ENCODE measurements around the gene NPC1.
"Not testable (repeated sequence)": the region's sequence is repeated elsewhere in the genome, so short reads cannot be mapped to it uniquely, and the experiment has no call there.

The NPC1 gene

DNA sequence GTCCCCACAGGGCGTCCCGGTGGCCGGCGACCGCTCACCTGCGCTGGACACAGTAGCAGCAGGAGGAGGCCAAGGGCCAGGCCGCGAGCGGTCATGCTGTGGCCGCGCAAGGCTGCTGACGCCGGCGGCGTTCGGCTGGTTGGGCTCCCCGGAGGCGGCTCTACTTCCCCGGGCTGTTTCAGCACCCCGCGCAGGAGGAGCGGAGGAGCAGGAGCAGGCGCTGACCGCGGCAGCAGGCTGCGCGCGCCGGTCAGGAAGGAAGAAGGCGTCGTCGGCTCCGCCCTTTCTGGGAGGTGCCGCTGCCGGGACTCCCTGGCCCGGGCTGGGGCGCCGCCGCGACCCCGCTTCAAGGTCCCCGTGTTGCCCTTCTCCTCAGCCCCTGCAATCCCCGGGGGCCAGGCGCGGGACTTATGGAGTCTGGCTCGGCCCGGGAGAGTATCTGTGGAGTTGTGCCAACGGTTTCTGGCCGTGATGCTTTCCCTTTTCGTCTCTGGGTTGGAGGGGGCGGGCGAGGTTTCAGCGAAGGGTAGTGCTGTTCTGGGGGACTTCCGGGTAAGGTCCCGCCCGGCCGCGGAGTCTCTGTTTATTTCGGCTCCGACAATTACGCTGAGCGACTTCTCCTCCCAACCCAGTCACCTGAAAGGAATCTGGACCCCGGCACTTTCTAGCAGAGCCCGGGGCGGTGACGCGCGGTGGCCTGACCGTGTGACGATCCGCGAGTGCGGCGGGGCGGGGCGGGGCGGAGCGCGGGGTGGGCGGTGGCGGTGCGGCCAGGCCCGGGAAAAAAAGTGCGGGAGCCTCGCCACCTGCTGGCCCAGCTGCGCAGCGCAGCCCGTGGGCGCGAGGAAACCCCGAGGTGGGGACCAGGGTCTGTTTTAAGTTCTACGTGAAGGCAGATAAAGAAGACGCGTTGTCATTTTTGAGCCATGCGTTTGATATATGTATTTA is at the start of gene NPC1:
Gene NPC1, minus strand, starts transcription at position 258 of the 948 bp plus-strand sequence. Its CDS starts 163 bp downstream, at position 95.
- peak; percentile 79 to 82 for DNase-seq

DNA sequence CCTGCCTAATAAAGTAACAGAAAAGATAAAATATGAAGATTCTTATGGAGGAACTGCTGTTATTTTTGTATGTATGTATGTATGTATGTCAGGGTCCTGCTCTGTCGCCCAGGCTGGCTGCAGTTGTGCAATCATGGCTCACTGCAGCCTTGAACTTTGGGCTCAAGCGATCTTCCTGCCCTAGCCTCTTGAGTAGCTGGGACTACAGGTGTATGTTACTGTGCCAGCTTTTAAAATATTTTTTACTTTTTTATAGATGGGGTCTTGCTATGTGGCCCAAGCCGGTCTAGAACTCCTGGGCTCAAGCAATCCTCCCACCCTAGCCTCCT is 49.7 kb upstream of the NPC1 start:
- DNase-seq = no peak

DNA sequence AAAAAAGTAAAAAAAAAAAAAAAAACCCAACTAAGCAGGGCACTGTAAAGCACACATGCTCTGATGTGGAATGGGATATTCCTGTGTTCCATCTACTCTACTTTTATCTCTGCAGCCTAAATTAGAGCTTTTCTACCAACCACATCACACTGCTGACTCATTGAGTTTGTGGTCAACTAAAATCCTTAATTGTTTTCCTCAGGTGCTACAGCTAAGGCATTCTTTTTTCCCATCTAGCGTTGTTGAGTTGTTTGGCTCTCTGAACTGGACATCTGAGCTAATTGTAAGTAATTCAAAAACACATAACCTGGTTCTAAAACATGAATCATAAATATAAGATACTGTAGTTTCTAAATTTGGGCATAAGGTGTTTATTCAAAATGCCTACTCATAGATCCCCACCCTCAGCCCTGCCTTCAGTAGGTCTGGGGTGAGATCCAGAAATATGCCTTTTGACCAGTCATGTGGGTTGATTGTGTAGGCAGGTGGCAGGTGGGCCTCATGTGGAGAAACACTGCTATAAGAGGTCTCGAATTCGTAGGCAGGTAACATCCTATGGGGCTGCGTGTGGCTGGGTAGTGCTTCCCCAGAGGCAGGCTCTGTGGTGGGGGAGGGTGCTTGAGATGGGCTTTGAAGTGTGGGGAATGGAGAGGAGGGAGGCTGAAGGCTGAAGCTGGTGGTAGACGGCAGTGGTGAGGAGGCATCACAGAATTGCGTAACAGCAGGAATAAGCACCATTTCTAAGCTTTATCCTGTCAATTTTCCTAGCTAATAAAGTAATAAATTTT is 49.2 kb upstream of the NPC1 start:
- peak in 1 of 2 experiments; percentile 48 for DNase-seq

DNA sequence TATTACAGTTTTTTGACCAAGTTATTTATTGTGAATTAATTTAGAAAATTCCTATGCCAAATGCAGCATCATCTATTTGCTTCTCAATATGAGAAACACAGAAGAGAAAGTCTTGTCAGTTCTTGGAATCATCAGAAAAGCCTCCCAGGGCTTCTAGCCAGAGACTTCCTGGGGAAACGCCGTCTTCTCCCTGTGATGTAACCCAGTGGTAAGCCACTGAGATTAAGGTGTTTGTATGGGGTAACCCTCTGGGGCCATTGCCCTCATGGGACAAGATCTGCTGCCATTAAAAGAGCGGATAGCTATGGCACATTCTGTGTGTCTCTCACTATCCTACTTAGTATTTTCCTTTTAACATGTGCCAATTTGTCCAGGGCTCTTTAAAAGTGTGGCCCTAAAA is 48.4 kb upstream of the NPC1 start:
- DNase-seq = no peak

DNA sequence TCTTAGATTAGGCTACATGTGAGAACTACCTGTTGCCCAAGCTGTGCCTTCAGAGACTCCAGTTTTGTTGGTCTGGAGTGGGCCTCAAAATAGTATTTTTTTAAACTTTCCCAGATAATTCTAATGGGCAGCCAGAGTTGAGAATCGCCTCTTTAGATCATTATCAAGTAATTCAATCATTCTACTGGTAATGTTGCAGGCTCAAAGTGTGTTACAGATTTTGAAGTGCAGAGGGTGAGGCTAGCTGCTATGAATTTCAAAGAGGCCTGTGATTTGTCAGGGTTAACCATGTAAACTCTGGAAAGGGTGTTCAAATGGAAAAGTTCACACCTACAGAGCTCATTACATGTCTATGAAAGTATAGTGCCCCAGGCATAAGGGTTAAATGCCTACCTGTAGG is 46.3 kb upstream of the NPC1 start:
- DNase-seq = no peak

DNA sequence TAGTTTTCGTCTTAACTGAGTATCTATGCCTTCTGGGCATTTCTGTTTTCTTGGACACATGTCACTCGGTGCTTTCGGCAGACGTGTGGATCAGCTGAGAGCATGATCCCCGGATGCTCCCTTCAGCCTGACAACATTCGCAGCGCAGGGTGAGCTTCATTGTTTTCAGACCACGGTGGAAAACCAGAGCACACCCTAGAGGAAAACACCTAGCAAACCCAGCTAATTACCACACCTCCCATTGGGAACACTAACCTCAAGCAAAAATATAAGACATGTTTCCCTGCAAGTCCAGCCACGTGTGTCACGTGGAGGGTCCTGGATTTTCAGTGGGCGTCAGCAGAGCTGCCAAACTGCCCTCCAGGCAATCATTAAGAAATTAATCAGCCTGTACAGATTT is 45.4 kb upstream of the NPC1 start:
- no peak for DNase-seq

DNA sequence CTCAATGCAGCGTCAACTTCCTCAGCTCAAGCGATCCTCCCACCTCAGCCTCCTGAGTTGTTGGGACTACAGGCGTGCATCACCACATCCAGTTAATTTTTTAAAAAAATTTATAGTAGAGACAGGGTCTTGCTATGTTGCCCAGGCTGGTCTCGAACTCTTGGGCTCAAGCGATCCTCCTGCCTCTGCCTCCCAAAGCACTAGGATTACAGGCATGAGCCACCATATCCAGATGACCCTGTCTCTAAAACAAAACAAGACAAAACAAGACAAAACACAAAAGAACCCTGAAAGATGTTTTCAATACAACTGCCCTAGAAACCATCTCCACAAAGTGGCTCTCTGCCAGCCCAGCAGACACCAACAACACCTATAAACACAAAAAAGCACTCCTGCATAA is 45.0 kb upstream of the NPC1 start:
- no peak for DNase-seq

DNA sequence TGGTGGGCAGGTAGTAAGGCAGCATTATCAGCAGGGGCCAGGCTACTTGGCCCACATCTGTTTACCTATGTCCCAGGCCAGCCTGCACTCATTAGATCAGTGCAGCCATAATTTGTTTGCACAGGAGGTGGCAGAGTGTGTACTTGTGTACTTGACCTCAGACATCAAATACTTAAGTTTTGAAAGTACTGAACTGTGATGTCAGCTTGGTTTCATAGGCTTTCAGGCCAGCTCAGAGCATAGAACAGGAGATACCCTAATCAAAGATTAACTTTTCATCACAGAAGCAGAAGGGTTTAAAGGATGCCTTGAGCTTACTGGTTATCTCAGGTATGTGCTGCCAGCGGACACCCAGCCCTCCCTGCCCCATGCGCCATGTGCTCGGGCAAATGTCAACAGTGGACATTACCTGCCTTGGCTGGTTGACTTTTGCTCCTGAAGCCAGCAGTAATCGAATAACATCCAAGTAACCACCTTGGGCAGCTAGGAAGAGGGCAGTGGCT is 43.2 kb upstream of the NPC1 start:
- DNase-seq = peak; percentile 11 to 21

DNA sequence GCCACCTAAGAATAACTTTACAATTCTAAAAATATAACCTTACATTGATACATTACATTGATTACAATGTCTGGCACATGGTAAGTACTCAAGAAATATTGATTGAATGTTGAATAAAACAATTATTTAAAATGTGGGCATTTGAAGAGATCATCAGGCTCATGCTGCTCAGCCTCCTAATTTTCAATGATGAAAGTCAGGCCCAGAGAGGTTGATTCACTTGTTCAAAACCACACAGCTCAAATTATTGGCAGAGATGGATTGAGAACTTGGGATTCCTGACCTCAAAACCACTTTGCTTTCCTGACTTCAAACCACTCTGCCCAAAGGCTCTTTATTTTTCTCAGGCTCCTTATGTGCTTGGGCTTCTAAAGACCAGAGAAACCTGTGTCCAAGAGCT is 41.7 kb upstream of the NPC1 start:
- no peak for DNase-seq

DNA sequence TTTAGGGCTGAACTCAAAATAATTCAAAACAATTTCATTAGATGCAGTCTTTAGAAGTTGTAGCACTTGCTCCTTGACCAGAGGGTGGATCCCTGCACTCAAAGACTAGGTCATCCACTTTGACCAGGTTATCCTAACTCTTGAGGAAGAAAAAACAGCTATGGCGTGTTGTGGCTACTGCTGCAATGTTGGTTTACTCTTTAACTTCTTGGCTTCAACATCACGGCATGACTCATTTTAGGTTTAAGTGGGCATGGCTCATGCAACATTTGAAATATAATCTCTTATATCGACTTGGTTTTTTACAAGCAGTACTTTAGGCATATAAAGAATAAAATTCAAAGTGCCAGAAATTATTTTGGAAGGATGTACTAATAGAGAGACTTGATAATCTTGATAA is 41.0 kb upstream of the NPC1 start:
- no peak for DNase-seq

DNA sequence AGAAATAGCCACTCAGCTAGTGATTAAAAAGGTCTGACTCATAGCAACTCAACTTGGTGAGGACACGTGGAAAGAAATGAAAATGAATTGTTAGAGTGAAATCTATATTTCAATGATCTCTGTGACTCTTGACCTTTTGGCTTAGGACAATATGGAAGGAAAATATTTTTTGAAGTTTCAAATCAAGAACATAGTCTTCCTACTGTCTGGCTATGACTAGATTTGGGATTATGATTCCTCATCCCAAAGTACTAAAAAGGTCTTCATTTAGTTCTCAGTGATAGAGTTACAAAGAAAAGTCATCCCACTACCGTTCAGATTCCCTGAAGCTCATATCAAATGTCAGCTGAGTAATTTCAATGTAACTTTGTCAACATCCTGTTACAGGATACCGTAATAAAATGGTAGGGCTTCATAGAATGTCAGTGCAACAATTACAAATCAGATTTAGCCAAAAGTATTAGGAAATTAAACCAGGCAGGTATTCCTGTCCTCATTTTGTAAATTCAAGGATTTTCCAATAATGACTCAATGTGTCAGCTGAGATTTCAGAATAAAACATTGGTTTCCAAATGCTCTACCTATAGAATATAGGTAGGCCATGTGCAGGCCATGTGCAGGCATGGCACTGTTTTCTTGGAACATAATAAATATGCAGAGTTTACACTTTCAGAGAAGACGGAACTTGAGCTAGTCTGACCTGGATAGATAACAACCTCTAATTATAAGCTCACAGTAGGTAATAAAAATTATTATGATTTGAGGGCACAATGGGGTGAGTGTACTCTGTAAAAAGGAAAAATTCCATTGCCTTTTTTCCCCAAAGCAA is 40.4 kb upstream of the NPC1 start:
- DNase-seq = no peak

DNA sequence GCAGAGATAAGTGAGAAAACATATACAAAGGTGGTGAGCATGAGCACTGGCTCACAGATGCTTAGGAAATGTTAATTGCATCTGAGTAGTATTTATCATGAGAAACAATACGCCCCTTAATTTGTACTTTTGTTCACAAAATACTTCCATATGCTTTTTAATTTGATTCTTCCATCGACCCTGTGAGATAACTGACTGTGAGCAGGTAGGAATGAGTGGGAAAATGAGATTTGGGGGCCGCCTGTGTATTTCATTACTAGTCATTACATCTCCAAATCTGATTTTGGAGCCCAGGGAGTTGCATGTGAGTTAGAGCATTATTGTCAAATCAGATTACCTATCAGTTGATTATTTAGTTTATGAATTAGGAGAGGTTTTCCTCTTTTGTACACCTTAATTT is 36.7 kb upstream of the NPC1 start:
- DNase-seq = no peak

DNA sequence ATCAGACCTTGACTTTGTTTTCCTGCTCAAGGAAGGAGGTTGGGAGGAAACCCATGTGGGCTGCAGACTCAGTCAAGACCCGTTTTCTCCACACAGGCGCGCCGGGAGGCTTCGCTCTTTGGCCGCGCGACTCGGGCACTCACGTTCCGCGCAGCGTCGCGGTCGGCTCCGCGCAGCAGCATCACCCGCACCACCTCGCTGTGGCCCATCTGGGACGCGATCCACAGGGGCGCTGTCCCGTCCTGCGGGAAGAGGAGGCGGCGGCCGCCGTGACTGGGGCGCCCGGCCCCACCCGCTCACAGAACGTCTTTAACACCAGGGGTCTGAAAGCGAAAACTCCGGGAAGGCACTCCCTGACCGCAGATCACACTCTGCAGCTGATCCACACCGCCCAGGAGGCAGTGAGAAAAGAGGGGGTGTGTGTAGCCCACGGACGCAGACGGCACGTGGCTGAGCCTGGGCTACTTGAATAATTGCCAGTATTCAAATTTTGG is 33.1 kb upstream of the NPC1 start:
- no peak for DNase-seq

DNA sequence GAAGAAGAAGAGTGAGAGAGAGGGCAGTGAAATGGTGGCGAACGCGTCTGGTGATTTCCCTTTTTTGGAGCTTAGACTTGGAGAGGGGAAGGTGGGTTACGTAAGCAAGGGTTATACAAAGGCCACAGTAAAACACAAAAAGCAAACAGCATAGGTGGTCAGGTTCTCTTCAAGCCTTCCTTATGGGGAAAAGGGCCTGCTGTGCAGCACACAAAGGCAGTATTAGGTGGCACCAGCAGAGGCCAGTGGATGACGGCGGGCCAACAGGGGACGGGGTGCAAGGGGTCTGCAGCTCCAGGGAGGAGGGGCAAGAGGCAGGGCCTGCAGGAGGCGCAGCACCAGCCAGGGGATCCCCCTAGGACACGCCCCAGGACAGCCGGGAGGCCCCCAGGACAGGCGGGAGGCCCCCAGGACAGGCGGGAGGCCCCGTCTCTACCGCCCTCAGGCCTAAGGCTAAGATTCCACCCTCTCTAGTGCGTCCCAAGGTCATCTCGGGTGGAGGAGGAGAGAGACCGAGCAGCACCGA is 32.6 kb upstream of the NPC1 start:
- DNase-seq = no peak

DNA sequence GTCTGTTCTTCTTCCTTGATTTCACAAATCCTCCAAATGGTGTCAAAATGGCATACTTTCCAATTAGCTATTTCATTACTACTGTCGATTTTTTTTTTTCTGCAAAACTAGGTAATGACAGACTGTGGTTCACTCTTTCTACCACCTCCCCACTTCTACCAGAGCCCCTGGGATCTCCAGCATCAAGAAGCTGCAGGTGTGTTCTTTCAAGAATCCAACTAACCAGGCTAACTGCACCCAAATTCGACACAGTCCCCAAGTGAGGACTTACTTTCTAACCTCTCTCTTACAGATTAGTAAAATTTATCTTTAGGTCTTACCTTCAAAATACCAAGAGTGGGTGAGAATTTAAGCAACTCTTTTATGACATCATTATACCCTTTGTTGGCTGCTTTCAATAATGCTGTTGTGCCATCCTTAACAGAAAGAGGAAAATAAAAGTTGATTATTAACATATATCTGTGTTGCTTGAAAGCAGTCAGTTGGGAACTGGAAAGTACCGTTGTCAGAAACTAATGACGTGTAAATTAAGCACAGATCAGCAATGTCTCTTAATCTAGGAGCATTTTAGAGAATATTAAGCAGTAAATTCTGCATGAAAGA is 31.2 kb upstream of the NPC1 start:
- DNase-seq = no peak

DNA sequence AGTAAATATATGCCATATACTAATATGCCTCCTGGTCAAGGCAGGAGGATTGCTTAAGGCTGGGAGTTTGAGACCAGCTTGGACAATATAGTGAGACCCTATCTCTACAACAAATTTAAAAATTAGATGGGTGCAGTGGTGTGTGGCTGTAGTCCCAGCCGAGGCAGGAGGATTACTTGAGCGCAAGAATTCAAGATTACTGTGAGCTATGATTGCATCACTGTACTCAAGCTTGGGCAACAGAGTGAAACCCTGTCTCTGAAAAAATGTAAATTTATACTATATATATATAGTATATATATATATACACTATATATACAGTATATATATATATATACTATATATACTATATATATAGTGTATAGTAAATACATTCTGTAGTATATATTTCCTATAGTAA is 30.0 kb upstream of the NPC1 start:
- DNase-seq = no peak

DNA sequence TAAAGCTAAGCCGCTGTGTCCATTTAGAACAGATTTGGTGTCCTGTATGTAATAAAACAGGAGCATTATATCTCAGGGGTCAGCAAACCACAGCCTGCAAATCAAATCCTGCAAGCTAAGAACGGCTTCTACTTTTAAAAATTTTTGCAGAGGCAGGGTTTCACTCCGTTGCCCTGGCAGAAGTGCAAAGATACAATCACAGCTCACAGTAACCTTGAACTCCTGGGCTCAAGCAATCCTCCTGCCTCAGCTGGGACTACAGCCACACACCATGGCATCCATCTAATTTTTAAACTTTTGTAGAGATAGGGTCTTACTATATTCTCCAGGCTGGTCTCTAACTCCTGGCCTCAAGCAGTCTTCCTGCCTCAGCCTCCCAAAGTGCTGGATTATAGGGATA is 28.6 kb upstream of the NPC1 start:
- DNase-seq = no peak

DNA sequence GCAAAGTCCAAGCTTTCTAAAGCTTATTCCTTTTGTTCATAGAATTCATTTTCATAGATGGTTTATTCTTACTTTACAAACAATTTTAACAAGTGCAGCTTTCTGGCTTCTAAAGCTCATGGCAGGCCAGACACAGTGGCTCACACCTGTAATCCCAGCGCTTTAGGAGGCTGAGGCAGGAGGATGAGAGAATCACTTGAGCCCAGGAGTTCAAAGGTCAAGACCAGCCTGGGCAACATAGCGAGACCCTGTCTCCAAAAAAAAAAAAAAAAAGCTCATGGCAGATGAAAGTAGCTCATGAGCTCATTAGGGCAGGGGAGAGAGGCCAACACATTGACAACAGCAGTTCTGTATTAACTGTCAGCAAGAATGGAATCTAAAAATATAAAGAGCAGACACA is 28.1 kb upstream of the NPC1 start:
- DNase-seq = no peak

DNA sequence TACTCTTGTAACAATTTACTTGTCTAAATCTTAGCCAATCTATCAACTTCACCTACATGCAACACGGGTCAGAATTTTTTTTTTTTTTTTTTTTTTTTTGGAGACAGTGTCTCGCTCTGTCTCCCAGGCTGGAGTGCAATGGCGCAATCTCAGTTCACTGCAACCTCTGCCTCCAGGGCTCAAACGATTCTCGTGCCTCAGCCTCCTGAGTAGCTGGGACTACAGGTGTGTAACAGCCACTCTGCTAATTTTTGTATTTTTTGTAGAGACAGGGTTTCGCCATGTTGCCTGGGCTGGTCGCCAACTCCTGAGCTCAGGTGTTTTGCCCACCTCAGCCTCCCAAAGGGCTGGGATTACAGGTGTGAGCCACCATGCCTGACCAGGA is 26.8 kb upstream of the NPC1 start:
- not testable (repeated sequence) for DNase-seq

DNA sequence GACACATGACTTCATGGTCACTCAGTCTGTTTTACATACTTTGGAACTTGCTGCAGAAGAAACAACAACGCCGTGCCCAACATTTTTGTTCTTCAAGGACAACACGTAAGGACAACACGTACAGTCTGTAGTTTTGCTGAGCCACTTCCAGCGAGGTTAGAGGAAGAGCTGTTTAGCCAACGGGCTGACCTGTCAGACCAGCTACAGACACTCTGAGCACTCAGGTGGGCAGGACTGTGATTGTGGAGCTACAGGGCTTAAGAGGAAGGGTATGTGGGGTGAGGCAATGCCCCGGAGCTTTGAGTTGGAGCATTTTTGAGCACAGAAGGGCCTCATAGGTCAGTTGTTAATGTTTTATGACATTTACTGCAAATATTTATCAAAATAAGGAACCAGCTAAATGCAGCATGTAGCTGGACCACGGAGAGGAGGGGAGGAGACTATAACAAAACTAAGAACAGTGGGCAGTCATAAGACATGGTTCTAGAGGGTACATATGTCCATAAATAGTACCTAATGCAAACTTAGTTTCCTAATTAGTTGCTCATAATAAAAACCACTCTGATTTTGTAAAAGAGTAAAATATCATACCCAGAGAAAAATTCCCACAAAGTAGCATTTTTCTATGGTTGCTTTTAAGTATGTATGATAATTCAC is 26.3 kb upstream of the NPC1 start:
- DNase-seq = no peak

DNA sequence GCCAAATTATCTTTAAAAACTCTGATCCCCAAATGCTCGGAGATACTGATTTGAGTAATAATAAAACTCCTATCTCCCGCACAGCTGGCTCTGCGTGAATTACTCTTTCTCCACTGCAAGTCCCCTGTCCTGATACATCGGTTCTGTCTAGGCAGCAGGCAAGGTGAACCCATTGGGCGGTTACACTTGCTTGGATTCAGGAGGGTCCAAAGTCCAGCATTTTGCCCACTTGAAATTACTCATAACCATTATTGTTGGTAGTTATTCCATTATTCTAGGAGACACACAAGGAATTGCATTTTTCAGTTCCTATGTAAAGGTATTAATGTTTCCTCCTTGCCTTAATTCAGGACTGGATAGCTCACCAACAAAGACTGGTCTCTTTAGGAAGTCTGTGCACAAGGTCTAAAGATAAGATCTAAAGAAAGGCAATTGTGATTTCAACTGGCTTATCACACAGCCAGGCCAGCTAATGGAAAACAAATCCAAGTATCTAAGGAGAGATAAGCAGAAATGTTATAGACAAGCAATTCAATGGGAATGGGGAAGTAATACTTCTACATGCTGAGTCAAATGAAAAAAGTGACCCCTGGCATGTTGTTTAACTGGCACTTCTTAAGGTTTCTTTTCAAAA is 23.2 kb upstream of the NPC1 start:
- DNase-seq = no peak
